K562 (cell line): ENCODE results near the gene RAB7A. TPM values are rescaled to one million over a fixed set of nuclear protein-coding genes. Genes with fewer than 3 reads are reported as not detected.

Experiments
- ATAC-seq: fragments of 200-7000 bp; cut with Tn5 transposase; 3 replicates; pipeline ENCODE4 v1.9.1; 2020; ENCODE audit warnings: moderate library complexity
- BruUV-seq: library from RNA; stranded (reverse); fragments of 400-500 nt; replicated peaks from 2 replicates; lab custom pipeline; 2021; lab: Mats Ljungman, UMichigan
- CTCF ChIA-PET: fragments of 300-600 bp; formaldehyde crosslinking; extraction: SDS; loops from one replicate; lab custom pipeline; 2021; ENCODE audit warnings: low intra/inter-chr PET ratio; lab: Yijun Ruan, JAX
- POLR2A ChIA-PET: fragments of 300-600, 350-650 bp; sonication (Branson Sonifier 250); formaldehyde crosslinking; extraction: SDS; loops from one replicate; lab custom pipeline; 2021; ENCODE audit warnings: antibody characterized with exemption, inconsistent platforms; lab: Yijun Ruan, JAX
- DNase-seq, 4 experiments: peaks; one replicate each; pipeline versions ENCODE4 v3.0.0 to v3.0.0-alpha.2; 2011 to 2018; ENCODE audit warnings: low spot score in 3 of 4, mixed read lengths in 3 of 4; ENCODE audit errors: extremely low read depth in 1 of 4
- FAIRE-seq: peaks from 2 replicates; lab custom pipeline; 2011; peaks lifted over from hg19 to GRCh38; lab: Jason Lieb, UNC
- H2AFZ ChIP-seq: 2 replicates; pipeline ENCODE4 v1.6.0; 2011; ENCODE audit warnings: low read depth, low read length, control low read depth, inconsistent platforms
- H3K27ac ChIP-seq: fragments of 200-600 bp; 3 replicates; pipeline ENCODE4 v1.8.0; 2011; ENCODE audit warnings: low read depth, mild to moderate bottlenecking, control low read depth, inconsistent platforms, low read length, moderate library complexity, mixed read lengths; ENCODE audit errors: extremely low read depth
- H3K27me3 ChIP-seq, 2 experiments: fragments of 300-600 bp in 1 of 2; 2 replicates in 1 of 2; 3 replicates in 1 of 2; pipeline versions ENCODE4 v1.6.0 to v1.8.0; 2011; ENCODE audit warnings: inconsistent platforms in 2 of 2, low read length in 2 of 2, mild to moderate bottlenecking in 1 of 2, mixed read lengths in 1 of 2, moderate library complexity in 1 of 2; ENCODE audit not compliant: control insufficient read depth in 2 of 2, insufficient read depth in 2 of 2
- H3K36me3 ChIP-seq: fragments of 300-600 bp; 3 replicates; pipeline ENCODE4 v1.8.0; 2011; ENCODE audit warnings: mild to moderate bottlenecking, low read length, inconsistent platforms; ENCODE audit not compliant: control insufficient read depth, insufficient read depth
- H3K4me1 ChIP-seq, 2 experiments: fragments of 200-600 bp in 1 of 2; replicated peaks in 1 of 2; 2 replicates in 1 of 2; 3 replicates in 1 of 2; pipeline versions ENCODE4 v1.5.1 to v1.8.0; 2011; ENCODE audit warnings: inconsistent platforms in 2 of 2, low read length in 2 of 2, mild to moderate bottlenecking in 1 of 2, mixed read lengths in 1 of 2, moderate library complexity in 1 of 2; ENCODE audit not compliant: control insufficient read depth in 2 of 2, insufficient read depth in 2 of 2
- H3K4me2 ChIP-seq: 2 replicates; pipeline ENCODE4 v1.6.1; 2011; ENCODE audit warnings: low read length, control low read depth, inconsistent platforms, mixed read lengths; ENCODE audit not compliant: insufficient read depth
- H3K4me3 ChIP-seq: fragments of 200-600 bp; sonication (generic), shearing (Covaris generic); 2 replicates; pipeline ENCODE4 v1.5.1; 2016; ENCODE audit warnings: control low read depth, inconsistent platforms
- H3K79me2 ChIP-seq: fragments of 200-600 bp; 3 replicates; pipeline ENCODE4 v1.8.0; 2011; ENCODE audit warnings: low read length, inconsistent platforms; ENCODE audit not compliant: control insufficient read depth, insufficient read depth
- H3K9ac ChIP-seq, 2 experiments: 2 replicates each; pipeline versions ENCODE4 v1.6.0 to v1.6.1; 2011; ENCODE audit warnings: low read depth in 2 of 2, low read length in 2 of 2, control low read depth in 1 of 2, inconsistent platforms in 1 of 2, mild to moderate bottlenecking in 1 of 2, mixed read lengths in 1 of 2; ENCODE audit not compliant: insufficient read depth in 1 of 2
- H3K9me1 ChIP-seq: one replicate; pipeline ENCODE4 v1.6.0; 2011; ENCODE audit warnings: inconsistent platforms, mild to moderate bottlenecking, low read length, moderate library complexity; ENCODE audit not compliant: control insufficient read depth, insufficient read depth
- H3K9me3 ChIP-seq: replicated peaks from 2 replicates; pipeline ENCODE4 v1.5.1; 2011; ENCODE audit warnings: low read depth, low read length, inconsistent platforms; ENCODE audit not compliant: control insufficient read depth, insufficient read depth
- H4K20me1 ChIP-seq: replicated peaks from 2 replicates; pipeline ENCODE4 v1.6.1; 2011; ENCODE audit warnings: low read length, inconsistent platforms, mixed read lengths; ENCODE audit not compliant: control insufficient read depth, insufficient read depth
- CBX1 ChIP-seq: sonication (generic); IDR thresholded peaks from 2 replicates; pipeline ENCODE4 v1.6.1; 2016; ENCODE audit warnings: antibody characterized with exemption, low read depth, mild to moderate bottlenecking
- CBX3 ChIP-seq, 2 experiments: IDR thresholded peaks; 1 replicate in 1 of 2; 2 replicates in 1 of 2; pipeline ENCODE4 v1.6.1; 2012; ENCODE audit warnings: inconsistent platforms in 2 of 2, low read length in 2 of 2, borderline replicate concordance in 1 of 2, control low read depth in 1 of 2
- CBX5 ChIP-seq: IDR thresholded peaks from 2 replicates; pipeline ENCODE4 v1.6.1; 2014; ENCODE audit warnings: low read depth, borderline replicate concordance
- CREB5 ChIP-seq: fragments of 250-450 bp; sonication (Bioruptor Pico); IDR thresholded peaks from 2 replicates; pipeline ENCODE4 v1.5.0; 2020; ENCODE audit warnings: mild to moderate bottlenecking
- EP300 ChIP-seq: IDR thresholded peaks from 2 replicates; pipeline ENCODE4 v1.6.1; 2012; ENCODE audit warnings: low read length, improper control_type of control experiment
- HLTF ChIP-seq: fragments of 450-650 bp; IDR thresholded peaks from 2 replicates; pipeline ENCODE4 v1.6.1; 2016
- MEIS2 ChIP-seq: fragments of 450-650 bp; IDR thresholded peaks from 2 replicates; pipeline ENCODE4 v1.6.1; 2014; ENCODE audit warnings: mild to moderate bottlenecking; ENCODE audit not compliant: partially characterized antibody
- MYBL2 ChIP-seq, 2 experiments: fragments of 450-650 bp in 1 of 2; sonication (generic) in 1 of 2; formaldehyde crosslinking in 1 of 2; IDR thresholded peaks; 2 replicates each; pipeline versions ENCODE4 v1.6.1 to v1.8.1; 2017 to 2022; ENCODE audit warnings: borderline replicate concordance in 1 of 2, inconsistent platforms in 1 of 2, low read depth in 1 of 2, mild to moderate bottlenecking in 1 of 2, missing genetic modification reagents in 1 of 2, moderate library complexity in 1 of 2
- NR2C1 ChIP-seq, 2 experiments: fragments of 450-650 bp; IDR thresholded peaks; 2 replicates each; pipeline ENCODE4 v1.6.1; 2017; ENCODE audit warnings: mild to moderate bottlenecking in 2 of 2, antibody characterized with exemption in 1 of 2, inconsistent platforms in 1 of 2, missing compliant biosample characterization in 1 of 2, missing genetic modification characterization in 1 of 2
- NR3C1 ChIP-seq: sonication (generic); formaldehyde crosslinking; IDR thresholded peaks from 2 replicates; pipeline ENCODE4 v1.8.1; 2022; ENCODE audit warnings: missing genetic modification reagents
- RB1 ChIP-seq: fragments of 450-650 bp; IDR thresholded peaks from 2 replicates; pipeline ENCODE4 v1.6.1; 2017; ENCODE audit warnings: low read depth, mild to moderate bottlenecking
- TRIM24 ChIP-seq, 2 experiments: fragments of 450-650 bp; IDR thresholded peaks; 2 replicates each; pipeline ENCODE4 v1.6.1; 2016
- XRCC3 ChIP-seq: fragments of 450-650 bp; IDR thresholded peaks from 2 replicates; pipeline ENCODE4 v1.6.1; 2017; ENCODE audit warnings: mild to moderate bottlenecking, moderate library complexity
- ZEB2 ChIP-seq: fragments of 450-650 bp; IDR thresholded peaks from 2 replicates; pipeline ENCODE4 v1.6.1; 2016
- ZMIZ1 ChIP-seq, 2 experiments: fragments of 150-350 bp in 1 of 2; IDR thresholded peaks; 2 replicates each; pipeline ENCODE4 v1.6.1; 2012 to 2016; ENCODE audit warnings: low read depth in 2 of 2, low read length in 2 of 2, mild to moderate bottlenecking in 1 of 2, moderate library complexity in 1 of 2
- ZNF280A ChIP-seq: fragments of 450-650 bp; IDR thresholded peaks from 2 replicates; pipeline ENCODE4 v1.6.1; 2018; ENCODE audit warnings: mild to moderate bottlenecking, low read depth; ENCODE audit not compliant: partially characterized antibody
- ZNF347 ChIP-seq: fragments of 450-650 bp; formaldehyde crosslinking; IDR thresholded peaks from 2 replicates; pipeline ENCODE4 v1.4.0; 2020; ENCODE audit warnings: low read depth, mild to moderate bottlenecking, moderate library complexity
- WGBS: fragments of 100-300 bp; shearing (Covaris generic); methylation state at CpG from one replicate; pipeline ENCODE4 v1.1.6; 2016; ENCODE audit warnings: low coverage, mixed read lengths; ENCODE audit not compliant: insufficient coverage; ENCODE audit errors: missing lambda C conversion rate; 5-methylcytosine and 5-hydroxymethylcytosine counted together
- in situ Hi-C: fragments of 300-500 bp; cut with MboI; formaldehyde crosslinking; loops from 4 replicates; pipeline ENCODE4 v1.15.0; 2018; ENCODE audit warnings: inconsistent platforms, mixed read lengths
- intact Hi-C: fragments of 100-400 bp; cut with micrococcal nuclease; formaldehyde crosslinking; loops from 2 replicates; pipeline ENCODE4 v1.14.2; 2022
- polyA plus RNA-seq, 8 experiments: library from polyadenylated mRNA; depleted of rRNA in 4 of 8; stranded (reverse) in 5 of 8; unstranded in 3 of 8; fragments of >200 nt; fragmentation: Nextera tagmentation in 2 of 8; fragmentation: Illumina TruSeq in 1 of 8; extraction: Ambion mirVana in 2 of 8; extraction: Trizol in 1 of 8; gene quantifications; 2 replicates each; pipeline versions ENCODE4 v1.2.1 to v1.2.3, GENCODE V29; 2011 to 2014; ENCODE audit warnings: inconsistent platforms in 1 of 8, missing spikeins in 1 of 8
- total RNA-seq, 7 experiments: library from RNA; depleted of rRNA in 6 of 7; stranded (reverse); fragments of >200 nt in 6 of 7; fragmentation: Illumina TruSeq in 2 of 7; extraction: Trizol in 2 of 7; gene quantifications; 2 replicates each; pipeline versions ENCODE4 v1.2.1 to v1.2.3, GENCODE V29; 2011 to 2021; ENCODE audit warnings: low replicate concordance in 1 of 7

Gene RAB7A
- total and polyA plus RNA-seq, 9 of the 15 experiments (the other 6 are each of a cell fraction or from before 2014, with no cell fraction given): 30.9 to 204 (median 72.8) TPM

GRCh38 chr3:128859630-128860029 lies 133.6 kb downstream of the RAB7A start:
- no peak overlapping the region for H2AFZ ChIP-seq
- peak in 2 of 4 experiments; percentile 21 to 48 for DNase-seq
- H3K9me3 ChIP-seq: peaks cover 16% of the 10 kb centered on the region
- H3K27me3 ChIP-seq: no peaks in the 10 kb centered on the region
- no peak for FAIRE-seq
- H3K4me2 ChIP-seq: no peak overlapping the region
- no TSS peak for BruUV-seq
- H4K20me1 ChIP-seq: no peaks in the 10 kb centered on the region
- no peaks in the 10 kb centered on the region for H3K36me3 ChIP-seq
- H3K9ac ChIP-seq: no peak overlapping the region
- intact Hi-C loops (no loop called here), in situ Hi-C loops (no loop called here)
- no peak for ATAC-seq
- POLR2A ChIA-PET: no interaction called here
- no peaks in the 10 kb centered on the region for H3K9me1 ChIP-seq
- peaks cover 2 to 5% of the 10 kb centered on the region in 2 experiments for H3K4me1 ChIP-seq
- no peaks in the 10 kb centered on the region for H3K79me2 ChIP-seq
- CTCF ChIA-PET: no interaction called here
- no peak overlapping the region for H3K4me3 ChIP-seq
- 16% methylated on average over 6 of the region's 6 CpGs for WGBS
- no peak overlapping the region for H3K27ac ChIP-seq
- no peak for TF ChIP-seq NR3C1 (CRISPR knock-in tag)
- no peak for TF ChIP-seq ZNF347 (CRISPR knock-in tag)
- TF ChIP-seq CBX1: peak; percentile 92
- peak; percentile 97 to 99 for TF ChIP-seq CBX3 (IDR thresholded peaks at IDR 0.05; ENCODE audit: borderline replicate concordance in 1 of 2, low read length in 2 of 2)
- TF ChIP-seq TRIM24 (IDR thresholded peaks at IDR 0.05): peak; percentile 66 to 81
- peak; percentile 75; the same call in 1 of the 2 replicates for TF ChIP-seq ZEB2
- peak; percentile 99 for TF ChIP-seq CBX5
- TF ChIP-seq HLTF: peak; percentile 96
- TF ChIP-seq EP300: 0 out of 2 replicates have a peak, but pooled peaks have one; percentile 38
- no peak for TF ChIP-seq NR2C1 (IDR thresholded peaks at IDR 0.05)
- peak; percentile 45 for TF ChIP-seq NR2C1 (tag; IDR thresholded peaks at IDR 0.05)
- peak; percentile 47 for TF ChIP-seq MEIS2
- TF ChIP-seq CREB5 (CRISPR knock-in tag): no peak
- 0 out of 2 replicates have a peak, but pooled peaks have one; percentile 26 for TF ChIP-seq RB1
- TF ChIP-seq MYBL2 (IDR thresholded peaks at IDR 0.05; ENCODE audit: low read depth): no peak
- TF ChIP-seq MYBL2 (CRISPR knock-in tag; IDR thresholded peaks at IDR 0.05; ENCODE audit: borderline replicate concordance): no peak
- TF ChIP-seq ZMIZ1 (IDR thresholded peaks at IDR 0.05; ENCODE audit: low read depth in 2 of 2, low read length in 2 of 2): no peak
- TF ChIP-seq ZNF280A: peak; percentile 90
- peak; percentile 70; the same call in 1 of the 2 replicates for TF ChIP-seq XRCC3
